Caco-2 (cell line): ENCODE measurements around the gene HNF1B. TPM values are rescaled to one million over a fixed set of nuclear protein-coding genes. Genes with fewer than 3 reads are reported as not detected.

Source experiments
- BruUV-seq: library from RNA; stranded (reverse); fragments of 400-500 nt; replicated peaks from 2 replicates; lab custom pipeline; 2021; lab: Mats Ljungman, UMichigan
- CTCF ChIA-PET: fragments of 300-600 bp; sonication (Branson Sonifier 250); formaldehyde crosslinking; loops from one replicate; lab custom pipeline; 2022; ENCODE audit warnings: antibody characterized with exemption; lab: Charles Lee
- POLR2A ChIA-PET: fragments of 300-600 bp; sonication (Branson Sonifier 250); formaldehyde crosslinking; loops from one replicate; lab custom pipeline; 2022; ENCODE audit warnings: antibody characterized with exemption; lab: Charles Lee
- DNase-seq, 2 experiments: peaks; one replicate each; pipeline versions ENCODE4 v3.0.0 to v3.0.0-alpha.2; 2020 to 2022
- H3K27me3 ChIP-seq: replicated peaks from 2 replicates; pipeline ENCODE4 v1.6.0; 2011; ENCODE audit warnings: low read length; ENCODE audit not compliant: control insufficient read depth, insufficient read depth
- H3K36me3 ChIP-seq: 2 replicates; pipeline ENCODE4 v1.5.1; 2011; ENCODE audit warnings: low read length; ENCODE audit not compliant: control insufficient read depth, insufficient read depth
- H3K4me1 ChIP-seq: fragments of 250-450 bp; sonication (Bioruptor Pico); 2 replicates; pipeline ENCODE4 v1.5.1; 2020; ENCODE audit warnings: mild to moderate bottlenecking
- H3K4me3 ChIP-seq: 2 replicates; pipeline ENCODE4 v1.5.1; 2011; ENCODE audit warnings: low read depth, mild to moderate bottlenecking, control low read depth, low read length
- H3K9me3 ChIP-seq: fragments of 250-450 bp; sonication (Bioruptor Pico); 2 replicates; pipeline ENCODE4 v1.5.1; 2020; ENCODE audit warnings: mild to moderate bottlenecking, moderate library complexity
- H3K27ac Mint-ChIP-seq: one replicate; pipeline ENCODE4 v1.8.0; 2022; ENCODE audit warnings: mixed read lengths; ENCODE audit not compliant: unreplicated experiment
- H3K27me3 Mint-ChIP-seq: one replicate; pipeline ENCODE4 v1.8.0; 2022; ENCODE audit warnings: mixed read lengths; ENCODE audit not compliant: insufficient read depth, unreplicated experiment
- H3K36me3 Mint-ChIP-seq: one replicate; pipeline ENCODE4 v1.8.0; 2022; ENCODE audit warnings: mild to moderate bottlenecking, mixed read lengths; ENCODE audit not compliant: insufficient read depth, unreplicated experiment
- H3K4me1 Mint-ChIP-seq: one replicate; pipeline ENCODE4 v1.8.0; 2022; ENCODE audit warnings: low read depth, mixed read lengths; ENCODE audit not compliant: unreplicated experiment
- H3K4me3 Mint-ChIP-seq: one replicate; pipeline ENCODE4 v1.8.0; 2022; ENCODE audit warnings: mild to moderate bottlenecking, moderate library complexity, mixed read lengths; ENCODE audit not compliant: unreplicated experiment
- H3K9me3 Mint-ChIP-seq: one replicate; pipeline ENCODE4 v1.8.0; 2022; ENCODE audit warnings: mixed read lengths; ENCODE audit not compliant: unreplicated experiment
- CTCF ChIP-seq, 2 experiments: fragments of 200-600 bp in 1 of 2; IDR thresholded peaks; 1 replicate in 1 of 2; 2 replicates in 1 of 2; pipeline versions ENCODE4 v1.5.1 to v1.8.0; 2011 to 2022; ENCODE audit warnings: antibody characterized with exemption in 1 of 2, control low read depth in 1 of 2, inconsistent platforms in 1 of 2, low read depth in 1 of 2, low read length in 1 of 2, mild to moderate bottlenecking in 1 of 2, moderate library complexity in 1 of 2; ENCODE audit not compliant: insufficient read depth in 1 of 2, severe bottlenecking in 1 of 2, unreplicated experiment in 1 of 2
- intact Hi-C: fragments of 100-400 bp; cut with micrococcal nuclease; formaldehyde crosslinking; loops from one replicate; pipeline ENCODE4 v1.10.0; 2022; ENCODE audit not compliant: unreplicated experiment
- total RNA-seq: library from RNA; stranded (reverse); gene quantifications from 2 replicates; pipeline ENCODE4 v1.2.3, GENCODE V29; 2022

HNF1B gene
- total RNA-seq, 1 experiment from 2014 or later, result 36.9 TPM

GRCh38 chr17:37702598-37702997 is 42.3 kb downstream of the HNF1B start:
- no peak overlapping the region for H3K4me3 Mint-ChIP-seq
- H3K36me3 ChIP-seq, result peaks cover 5% of the 10 kb centered on the region; the same call in 1 of the 2 replicates
- BruUV-seq, result no TSS peak
- POLR2A ChIA-PET, result interaction anchor here (0.8 kb wide), 1 partner anchor 42 kb away, joined by 3 read pairs; the partner anchor contains the start of gene HNF1B
- peaks cover 79% of the 10 kb centered on the region for H3K36me3 Mint-ChIP-seq
- peak overlapping the region; percentile 84 for H3K27ac Mint-ChIP-seq
- TF ChIP-seq CTCF (IDR thresholded peaks at IDR 0.05; ENCODE audit: insufficient read depth in 1 of 2, low read depth in 1 of 2, low read length in 1 of 2, severe bottlenecking in 1 of 2, unreplicated experiment in 1 of 2), result no peak
- CTCF ChIA-PET, result interaction anchor here (0.6 to 1.4 kb wide), 4 partner anchors 15 to 114 kb away, joined by 3 to 7 read pairs (median 4); no protein-coding TSS in a partner anchor
- DNase-seq, result no peak
- no peaks in the 10 kb centered on the region for H3K27me3 ChIP-seq
- no peaks in the 10 kb centered on the region for H3K9me3 ChIP-seq
- H3K4me1 Mint-ChIP-seq, result peaks cover 44% of the 10 kb centered on the region
- intact Hi-C loops, result loop anchor here (5.0 kb wide), 1 partner anchor 115 kb away; no protein-coding TSS in a partner anchor
- peaks cover 15% of the 10 kb centered on the region for H3K4me1 ChIP-seq
- H3K4me3 ChIP-seq, result no peak overlapping the region
- H3K9me3 Mint-ChIP-seq, result no peaks in the 10 kb centered on the region
- no peaks in the 10 kb centered on the region for H3K27me3 Mint-ChIP-seq

GRCh38 chr17:37701496-37701898 is 43.4 kb downstream of the HNF1B start:
- no peaks in the 10 kb centered on the region for H3K9me3 ChIP-seq
- DNase-seq, result peak in 1 of 2 experiments; percentile 58
- H3K4me1 ChIP-seq, result peaks cover 12% of the 10 kb centered on the region
- TF ChIP-seq CTCF (IDR thresholded peaks at IDR 0.05; ENCODE audit: insufficient read depth in 1 of 2, low read depth in 1 of 2, low read length in 1 of 2, severe bottlenecking in 1 of 2, unreplicated experiment in 1 of 2), result peak; percentile 64 to 79
- Mint-ChIP-seq H3K4me3 (no peak overlapping the region), H3K4me1 (peaks cover 43% of the 10 kb centered on the region), H3K27ac (peak overlapping the region; percentile 84), H3K27me3 (no peaks in the 10 kb centered on the region), H3K9me3 (no peaks in the 10 kb centered on the region), H3K36me3 (peaks cover 83% of the 10 kb centered on the region)
- ChIA-PET CTCF (interaction anchor here (0.7 kb wide), 1 partner anchor 30 kb away, joined by 5 read pairs; no protein-coding TSS in a partner anchor), POLR2A (no interaction called here)
- H3K27me3 ChIP-seq, result no peaks in the 10 kb centered on the region
- peaks cover 5% of the 10 kb centered on the region; the same call in 1 of the 2 replicates for H3K36me3 ChIP-seq
- no TSS peak for BruUV-seq
- no peak overlapping the region for H3K4me3 ChIP-seq
- intact Hi-C loops, result loop anchor here (2.0 to 5.0 kb wide), 2 partner anchors 69 to 116 kb away; no protein-coding TSS in a partner anchor

GRCh38 chr17:37700881-37701280 is 44.0 kb downstream of the HNF1B start:
- no peak for TF ChIP-seq CTCF (IDR thresholded peaks at IDR 0.05; ENCODE audit: insufficient read depth in 1 of 2, low read depth in 1 of 2, low read length in 1 of 2, severe bottlenecking in 1 of 2, unreplicated experiment in 1 of 2)
- intact Hi-C loops, result loop anchor here (2.0 to 5.0 kb wide), 2 partner anchors 70 to 116 kb away; no protein-coding TSS in a partner anchor
- H3K36me3 Mint-ChIP-seq, result peaks cover 83% of the 10 kb centered on the region
- CTCF ChIA-PET, result interaction anchor here (0.7 kb wide), 1 partner anchor 30 kb away, joined by 5 read pairs; no protein-coding TSS in a partner anchor
- no peaks in the 10 kb centered on the region for H3K27me3 Mint-ChIP-seq
- Histone ChIP-seq H3K9me3 (no peaks in the 10 kb centered on the region), H3K4me1 (peaks cover 12% of the 10 kb centered on the region), H3K27me3 (no peaks in the 10 kb centered on the region), H3K4me3 (no peak overlapping the region), H3K36me3 (peaks cover 5% of the 10 kb centered on the region; the same call in 1 of the 2 replicates)
- H3K4me1 Mint-ChIP-seq, result peaks cover 40% of the 10 kb centered on the region
- no TSS peak for BruUV-seq
- no peak overlapping the region for H3K4me3 Mint-ChIP-seq
- no peak overlapping the region for H3K27ac Mint-ChIP-seq
- DNase-seq, result no peak
- H3K9me3 Mint-ChIP-seq, result no peaks in the 10 kb centered on the region
- POLR2A ChIA-PET, result no interaction called here
